ENCODE results near the gene SLC8A3.

The SLC8A3 gene

DNA sequence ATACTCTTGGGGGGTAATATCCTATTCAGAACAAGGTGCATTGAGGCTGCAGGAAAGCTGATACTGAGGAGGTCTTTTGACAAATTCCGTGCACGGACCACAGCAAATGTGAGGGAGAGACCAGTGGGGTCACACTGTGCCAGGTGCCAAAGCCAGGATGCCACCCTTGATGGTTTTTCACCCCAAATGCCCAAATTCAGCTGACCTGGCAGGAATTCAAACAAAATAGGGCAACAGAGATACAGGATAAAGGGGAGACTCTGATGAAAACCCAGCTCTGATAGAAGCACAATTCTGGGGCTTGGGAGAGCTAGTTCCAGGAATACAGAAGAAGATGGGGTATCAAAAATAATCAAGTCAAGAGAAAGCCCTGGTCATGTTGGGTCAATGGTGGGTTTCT is 55.3 kb downstream of the SLC8A3 start:
- in situ Hi-C loops (cut with HindIII; ENCODE audit: low pct_unique_long_range_greater_than_20kb, low sequenced_read_pairs) = no loop called here
- no peak for TF ChIP-seq JUND (IDR thresholded peaks at IDR 0.05; ENCODE audit: low read depth)
- no peak for DNase-seq (ENCODE audit: low read depth in 1 of 2, low spot score in 1 of 2)

DNA sequence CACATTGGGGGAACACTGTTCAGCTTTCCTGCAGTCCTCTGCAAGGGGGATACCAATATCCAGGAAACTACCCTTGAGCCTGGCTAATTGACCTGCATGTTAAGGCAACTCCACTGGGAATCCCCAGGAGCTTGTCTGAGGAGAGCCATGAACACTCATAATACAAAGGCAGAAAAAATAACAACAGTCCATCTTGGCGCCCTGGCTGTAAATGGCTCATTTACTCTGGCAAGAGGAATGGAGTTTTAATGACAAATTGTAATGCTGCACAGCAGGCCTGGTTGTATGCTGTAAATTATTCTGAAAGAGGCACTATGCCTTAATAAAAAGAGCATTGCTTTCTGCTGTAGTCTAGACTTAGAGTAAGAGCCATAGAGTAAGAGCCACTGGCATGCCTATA is 58.3 kb downstream of the SLC8A3 start:
- no peak for TF ChIP-seq JUND (IDR thresholded peaks at IDR 0.05; ENCODE audit: low read depth)
- no peak for DNase-seq (ENCODE audit: low read depth in 1 of 2, low spot score in 1 of 2)
- in situ Hi-C loops (cut with HindIII; ENCODE audit: low pct_unique_long_range_greater_than_20kb, low sequenced_read_pairs) = no loop called here

GRCh38 chr14:70127186-70127585 is 61.6 kb downstream of the SLC8A3 start:
- TF ChIP-seq JUND (IDR thresholded peaks at IDR 0.05; ENCODE audit: low read depth) = no peak
- in situ Hi-C loops (cut with HindIII; ENCODE audit: low pct_unique_long_range_greater_than_20kb, low sequenced_read_pairs) = no loop called here
- no peak for DNase-seq (ENCODE audit: low read depth in 1 of 2, low spot score in 1 of 2)

- in situ Hi-C loops (cut with HindIII; ENCODE audit: low pct_unique_long_range_greater_than_20kb, low sequenced_read_pairs) = no loop called here
- no peak for DNase-seq (ENCODE audit: low read depth in 1 of 2, low spot score in 1 of 2)
- no peak for TF ChIP-seq JUND (IDR thresholded peaks at IDR 0.05; ENCODE audit: low read depth)
Observed at GRCh38 chr14:70123796-70124195, 65.0 kb downstream of the SLC8A3 start.

- in situ Hi-C loops (cut with HindIII; ENCODE audit: low pct_unique_long_range_greater_than_20kb, low sequenced_read_pairs) = no loop called here
- no peak for TF ChIP-seq JUND (IDR thresholded peaks at IDR 0.05; ENCODE audit: low read depth)
Observed at GRCh38 chr14:70121521-70121920, 67.2 kb downstream of the SLC8A3 start.

DNA sequence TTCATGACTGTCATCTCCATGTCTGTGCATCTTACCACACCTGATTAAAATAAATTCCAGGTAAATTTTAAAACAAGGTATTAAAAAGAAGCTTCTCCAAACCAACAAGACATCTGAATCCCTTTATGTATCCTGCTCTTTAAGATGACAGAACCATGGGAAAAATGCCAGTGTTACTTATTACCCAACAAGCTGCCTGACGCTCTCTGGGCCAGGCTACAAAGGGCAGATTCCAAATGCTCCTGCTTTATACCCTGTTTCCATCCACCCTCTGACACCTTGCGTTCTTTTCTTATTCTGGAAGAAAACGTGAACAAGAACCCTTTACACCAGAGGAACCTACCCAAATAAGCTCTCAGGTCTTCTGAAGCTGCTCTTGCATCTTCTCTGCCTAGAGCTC is 70.7 kb downstream of the SLC8A3 start:
- DNase-seq (ENCODE audit: low read depth in 1 of 2, low spot score in 1 of 2) = no peak
- in situ Hi-C loops (cut with HindIII; ENCODE audit: low pct_unique_long_range_greater_than_20kb, low sequenced_read_pairs) = no loop called here
- no peak for TF ChIP-seq JUND (IDR thresholded peaks at IDR 0.05; ENCODE audit: low read depth)

More at GRCh38 chr14:70121521-70121920, 67.2 kb downstream of the SLC8A3 start:
- no peak for DNase-seq (ENCODE audit: low read depth in 1 of 2, low spot score in 1 of 2)

- no peak for DNase-seq (ENCODE audit: low read depth in 1 of 2, low spot score in 1 of 2)
- in situ Hi-C loops (cut with HindIII; ENCODE audit: low pct_unique_long_range_greater_than_20kb, low sequenced_read_pairs) = no loop called here
- TF ChIP-seq JUND (IDR thresholded peaks at IDR 0.05; ENCODE audit: low read depth) = no peak
Observed at GRCh38 chr14:70116278-70116677, 72.5 kb downstream of the SLC8A3 start.

DNA sequence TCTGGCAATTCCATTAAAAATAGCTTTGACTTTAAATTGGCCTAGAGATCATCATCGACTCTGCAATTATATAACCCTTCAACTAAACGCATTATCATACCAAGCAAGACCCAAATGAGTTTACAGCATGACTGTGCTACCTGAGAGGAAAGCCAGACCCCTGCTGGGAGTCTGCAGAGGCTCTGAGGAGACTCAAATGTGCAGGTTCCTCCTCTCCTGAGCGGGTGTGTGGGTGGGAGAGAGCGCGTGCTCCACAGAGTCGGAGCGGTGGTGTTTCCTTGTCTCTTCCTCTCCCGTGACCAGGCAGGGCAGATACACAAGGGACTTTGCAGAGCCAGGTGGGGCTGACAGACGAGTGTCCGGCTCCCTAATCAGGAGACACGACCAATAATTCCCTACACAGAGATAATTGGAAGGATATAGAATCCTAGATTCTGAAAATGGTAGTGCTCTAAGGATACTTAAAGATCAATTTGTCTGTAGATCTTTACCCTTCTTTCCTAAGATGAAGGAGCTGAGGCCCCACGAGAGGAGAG is 74.1 kb downstream of the SLC8A3 start:
- in situ Hi-C loops (cut with HindIII; ENCODE audit: low pct_unique_long_range_greater_than_20kb, low sequenced_read_pairs) = no loop called here
- DNase-seq (ENCODE audit: low read depth in 1 of 2, low spot score in 1 of 2) = no peak
- no peak for TF ChIP-seq JUND (IDR thresholded peaks at IDR 0.05; ENCODE audit: low read depth)

DNA sequence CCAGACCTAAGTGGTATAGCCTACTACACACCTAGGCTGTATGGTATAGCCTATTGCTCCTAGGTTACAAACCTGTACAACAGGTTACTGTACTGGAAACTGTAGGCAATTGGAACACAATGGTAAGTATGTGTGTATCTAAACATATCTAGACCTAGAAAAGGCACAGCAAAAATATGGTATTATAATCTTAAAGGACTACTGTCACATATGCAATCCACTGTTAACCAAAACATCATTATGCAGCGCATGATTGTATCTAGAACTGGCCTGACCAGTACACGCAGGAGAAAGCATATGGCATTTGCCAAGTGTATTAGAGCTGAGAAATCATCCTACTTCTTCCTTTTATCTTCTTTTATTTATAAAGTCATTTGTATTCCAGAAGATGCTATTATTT is 75.5 kb downstream of the SLC8A3 start:
- no peak for TF ChIP-seq JUND (IDR thresholded peaks at IDR 0.05; ENCODE audit: low read depth)
- in situ Hi-C loops (cut with HindIII; ENCODE audit: low pct_unique_long_range_greater_than_20kb, low sequenced_read_pairs) = no loop called here
- DNase-seq (ENCODE audit: low read depth in 1 of 2, low spot score in 1 of 2) = peak; percentile 13 to 76

DNA sequence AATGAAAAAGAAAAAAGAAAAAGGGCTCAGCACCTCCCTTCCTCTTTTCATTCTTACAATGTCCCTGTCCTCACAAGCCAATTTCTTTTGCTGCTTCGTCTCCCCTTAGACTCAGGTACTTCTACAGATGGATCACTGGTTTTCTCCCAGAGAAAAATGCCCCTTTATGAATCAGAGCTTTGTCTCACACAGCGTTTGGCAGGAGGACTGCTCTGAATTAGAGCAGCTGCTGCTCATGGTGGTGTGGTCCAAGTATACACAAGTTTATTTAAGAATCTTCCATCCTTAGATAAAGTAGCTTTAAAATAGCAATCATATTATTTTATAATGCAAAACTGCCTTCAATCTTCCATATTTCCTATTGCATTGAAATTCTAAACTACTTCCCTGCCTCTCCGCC is 80.3 kb downstream of the SLC8A3 start:
- TF ChIP-seq JUND (IDR thresholded peaks at IDR 0.05; ENCODE audit: low read depth) = no peak
- DNase-seq (ENCODE audit: low read depth in 1 of 2, low spot score in 1 of 2) = no peak
- in situ Hi-C loops (cut with HindIII; ENCODE audit: low pct_unique_long_range_greater_than_20kb, low sequenced_read_pairs) = no loop called here

DNA sequence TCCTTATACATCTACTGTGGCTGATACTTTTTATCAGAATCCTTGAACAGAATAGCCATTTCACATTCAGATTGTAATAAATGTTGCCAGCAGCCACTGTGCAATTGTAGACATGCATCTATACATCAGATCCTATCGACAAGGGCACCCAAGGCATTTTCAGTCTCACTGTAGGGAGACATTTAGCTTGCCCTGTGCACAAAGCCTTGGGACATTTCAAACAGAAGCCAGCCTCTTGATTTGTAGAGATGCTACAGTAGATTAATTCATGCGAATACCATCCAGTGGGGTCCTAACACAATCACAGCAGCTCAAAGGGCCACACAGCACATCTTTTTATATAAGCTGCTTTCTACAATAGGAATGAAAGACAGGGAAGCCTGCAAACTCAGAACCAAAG is 81.4 kb downstream of the SLC8A3 start:
- TF ChIP-seq JUND (IDR thresholded peaks at IDR 0.05; ENCODE audit: low read depth) = no peak
- in situ Hi-C loops (cut with HindIII; ENCODE audit: low pct_unique_long_range_greater_than_20kb, low sequenced_read_pairs) = no loop called here
- DNase-seq (ENCODE audit: low read depth in 1 of 2, low spot score in 1 of 2) = no peak

DNA sequence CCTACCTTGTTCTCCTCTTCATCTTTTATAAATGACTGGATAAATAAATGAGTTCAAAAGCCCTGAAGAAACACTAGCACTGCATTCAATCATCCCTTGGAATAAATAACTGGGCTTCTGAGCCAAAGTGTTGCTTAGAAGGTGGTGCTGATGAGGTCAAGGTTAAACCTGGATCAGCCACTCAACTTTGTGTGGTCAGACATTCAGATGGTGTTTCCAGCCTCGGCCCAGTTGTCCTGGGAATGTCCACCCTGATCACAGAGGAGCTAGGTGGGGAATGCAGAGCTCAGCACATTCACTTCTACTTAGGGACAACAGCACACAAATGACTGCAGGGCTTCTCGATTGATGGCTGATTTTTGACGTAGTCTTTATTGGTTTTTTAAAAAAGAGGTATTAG is 88.7 kb downstream of the SLC8A3 start:
- no peak for DNase-seq (ENCODE audit: low read depth in 1 of 2, low spot score in 1 of 2)
- TF ChIP-seq JUND (IDR thresholded peaks at IDR 0.05; ENCODE audit: low read depth) = no peak
- in situ Hi-C loops (cut with HindIII; ENCODE audit: low pct_unique_long_range_greater_than_20kb, low sequenced_read_pairs) = no loop called here

DNA sequence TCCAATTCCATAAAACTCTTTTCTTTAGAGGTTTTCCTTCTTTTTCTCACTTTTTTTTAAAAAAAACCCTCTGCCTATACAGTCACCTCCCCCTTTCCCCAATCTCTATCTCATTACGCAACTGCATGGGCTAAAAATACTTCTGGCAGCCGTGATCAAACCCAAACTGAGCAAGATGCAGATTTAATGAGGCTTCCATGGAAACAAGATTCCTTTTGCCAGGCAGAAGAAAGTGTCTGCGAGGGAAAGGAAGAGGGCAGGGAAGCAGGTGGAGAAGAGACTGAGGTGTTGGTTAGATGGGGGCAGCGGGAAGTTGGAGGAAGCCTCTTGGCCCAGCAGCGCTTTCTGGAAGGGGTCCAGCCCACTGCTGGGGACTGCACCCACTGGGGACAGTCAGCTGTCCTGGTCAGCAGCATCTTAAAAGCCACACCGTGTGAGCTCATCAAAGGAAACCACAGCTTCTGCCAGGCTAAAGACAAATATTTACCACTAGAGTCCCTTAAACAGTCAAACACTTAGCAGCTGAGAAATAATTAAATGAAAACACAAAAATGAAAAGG is 90.4 kb downstream of the SLC8A3 start:
- DNase-seq (ENCODE audit: low read depth in 1 of 2, low spot score in 1 of 2) = no peak
- no peak for TF ChIP-seq JUND (IDR thresholded peaks at IDR 0.05; ENCODE audit: low read depth)
- in situ Hi-C loops (cut with HindIII; ENCODE audit: low pct_unique_long_range_greater_than_20kb, low sequenced_read_pairs) = no loop called here
